NCI-H748 (cell line): Measurements from ENCODE around the gene EPX.

ENCODE experiments used
- DNase-seq: peaks from one replicate; lab custom pipeline; 2025; ENCODE audit not compliant: unreplicated experiment; lab: John Stamatoyannopoulos, UW

The EPX gene

DNA sequence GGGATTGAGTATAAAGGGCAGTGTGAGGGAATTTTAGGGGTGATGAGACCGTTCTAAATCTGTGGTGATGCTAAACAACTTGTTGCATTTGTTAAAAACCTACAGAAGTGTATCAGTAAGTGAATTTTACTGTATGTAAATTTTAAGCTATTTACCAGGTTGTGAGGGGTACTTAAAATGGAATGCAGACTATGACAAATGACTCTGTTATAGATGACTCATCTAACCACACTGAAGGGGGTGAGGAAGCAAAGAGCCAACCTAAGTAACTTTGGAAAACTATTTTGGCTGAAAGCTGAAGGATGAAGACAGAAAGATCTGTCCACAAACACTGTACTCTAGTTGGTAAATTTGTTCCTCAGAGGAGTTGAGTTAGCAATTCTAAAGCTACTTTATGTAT is 31.8 kb downstream of the EPX start:
- DNase-seq = no peak

DNA sequence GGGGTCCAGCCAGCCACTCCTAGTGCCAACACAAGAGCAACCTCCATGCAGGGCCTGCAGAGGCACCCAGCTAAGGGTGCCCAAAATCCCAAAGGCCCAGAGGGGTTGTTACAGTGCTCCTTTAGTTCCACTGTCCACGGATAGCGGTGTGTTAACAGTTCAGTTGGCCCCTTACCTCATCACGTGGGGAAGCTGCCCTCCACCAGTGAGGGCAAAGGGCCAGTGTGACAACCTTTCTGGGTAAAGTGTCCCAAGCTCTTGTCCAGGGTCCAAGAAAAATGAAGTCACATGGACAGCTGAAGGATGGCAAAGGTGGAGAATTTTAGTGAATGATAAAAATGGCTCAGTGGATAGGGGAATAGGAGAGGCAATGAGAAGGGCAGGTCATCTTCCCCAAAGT is 35.2 kb downstream of the EPX start:
- DNase-seq = no peak

DNA sequence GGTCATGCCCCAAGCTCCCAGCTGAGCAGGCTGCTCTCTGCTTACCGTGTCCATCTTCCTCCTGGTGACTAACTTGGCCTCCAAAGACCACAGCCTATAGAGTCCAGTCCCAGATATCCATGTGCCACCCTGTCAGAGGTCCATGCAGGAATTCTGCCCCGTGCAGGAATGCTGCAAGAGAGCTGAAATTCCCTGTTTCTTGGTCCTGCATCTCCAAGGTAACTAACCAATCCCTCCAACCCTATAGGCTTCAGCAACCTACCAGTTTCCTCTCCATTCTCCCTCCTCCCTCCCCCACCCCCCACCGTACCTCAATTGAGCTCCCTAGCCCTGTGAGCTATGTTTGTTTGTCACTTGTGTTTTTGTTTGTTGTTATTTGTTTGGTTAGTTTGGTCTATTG is 36.2 kb downstream of the EPX start:
- DNase-seq = no peak

- DNase-seq = no peak
These were observed 36.9 kb downstream of the EPX start for GRCh38 chr17:58229384-58229783.

DNA sequence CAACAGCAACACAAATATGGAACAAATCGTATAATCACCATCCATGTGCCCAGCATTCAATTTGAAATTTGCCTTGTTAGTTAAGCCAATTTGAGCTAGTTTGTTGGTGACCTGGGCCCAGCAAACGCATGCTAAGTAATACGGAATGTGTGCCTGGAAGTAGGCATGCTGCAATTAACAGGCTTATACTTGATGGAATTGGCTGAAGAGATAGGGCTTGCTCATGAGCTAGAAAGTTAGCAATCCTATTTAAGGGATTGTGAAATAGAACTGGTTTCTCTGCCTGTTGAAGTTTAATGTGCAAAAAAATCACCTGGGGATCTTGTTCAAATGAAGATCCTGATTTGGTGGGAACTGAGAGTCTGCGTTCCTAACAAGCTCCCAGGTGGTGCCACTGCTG is 37.4 kb downstream of the EPX start:
- no peak for DNase-seq

GRCh38 chr17:58231641-58232040 is 39.1 kb downstream of the EPX start:
- DNase-seq = no peak

DNA sequence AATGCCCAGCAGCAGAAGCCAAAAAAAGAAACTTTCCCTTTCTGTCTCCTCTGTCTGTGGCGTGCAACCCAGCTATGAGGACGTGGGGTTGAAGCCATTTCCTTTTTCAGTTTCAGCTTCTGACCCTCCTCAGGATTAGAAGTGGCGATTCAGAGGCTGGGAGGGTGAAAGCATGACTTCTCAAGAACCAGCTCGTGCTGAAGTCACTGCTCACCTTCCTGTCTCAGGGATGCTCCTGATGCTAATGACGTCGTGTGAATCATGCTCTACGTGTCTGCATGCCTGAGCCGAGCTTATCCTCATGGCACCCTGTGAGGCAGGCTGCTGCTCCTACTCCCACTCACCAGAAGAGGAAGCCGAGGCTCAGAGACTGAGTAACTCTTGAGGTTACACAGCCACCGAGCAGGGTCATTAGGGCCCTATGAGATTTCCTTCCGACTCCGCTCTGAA is 40.2 kb downstream of the EPX start:
- no peak for DNase-seq

- DNase-seq = no peak
These were observed 41.0 kb downstream of the EPX start for GRCh38 chr17:58233543-58233942.

DNA sequence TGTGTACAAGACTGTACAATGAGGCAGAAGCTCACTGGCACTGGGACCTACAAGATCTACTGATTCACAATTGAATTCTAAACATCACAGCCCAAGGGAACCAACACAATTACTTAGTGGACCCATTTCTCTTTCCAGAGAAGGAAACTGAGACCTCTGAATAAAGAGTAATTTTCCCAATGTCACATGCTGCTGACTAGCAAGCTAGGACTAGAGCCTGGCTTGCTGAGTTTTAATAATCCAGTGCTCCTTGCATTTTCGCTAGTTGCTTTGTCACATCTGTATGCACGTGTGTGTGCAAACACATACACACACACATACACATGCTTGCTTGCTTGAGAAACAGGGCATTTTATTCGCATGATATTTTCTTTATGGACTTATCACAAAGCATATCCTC is 42.0 kb downstream of the EPX start:
- no peak for DNase-seq

GRCh38 chr17:58235821-58236220 is 43.3 kb downstream of the EPX start:
- no peak for DNase-seq

DNA sequence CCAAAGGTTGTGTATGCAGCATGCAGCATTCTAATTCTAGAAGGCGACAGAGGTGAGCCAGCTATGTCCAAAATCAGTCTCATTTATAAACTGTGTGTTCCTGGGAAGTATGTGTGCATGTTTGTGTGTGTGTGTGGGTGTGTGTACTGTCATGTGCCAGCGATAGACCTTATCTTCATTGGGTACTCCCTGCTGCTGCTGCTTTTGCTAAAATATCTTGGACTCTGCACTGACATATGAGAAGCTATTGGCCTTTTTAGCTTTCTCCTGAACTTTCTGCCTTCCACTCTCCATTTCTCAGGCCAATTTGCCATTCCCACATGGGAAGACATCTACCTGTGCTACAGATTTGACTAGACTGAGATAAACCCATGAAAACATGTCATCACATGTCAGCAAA is 43.9 kb downstream of the EPX start:
- DNase-seq = no peak

- no peak for DNase-seq
These were observed 45.7 kb downstream of the EPX start, which contains the start of gene LPO for GRCh38 chr17:58238147-58238634. Gene LPO (plus strand): TSS chr17:58238584. CDS start chr17:58242980, 4,396 bp downstream.

- DNase-seq = no peak
These were observed 47.5 kb downstream of the EPX start for GRCh38 chr17:58239987-58240386.

GRCh38 chr17:58242171-58242784 is 49.8 kb downstream of the EPX start:
- no peak for DNase-seq

DNA sequence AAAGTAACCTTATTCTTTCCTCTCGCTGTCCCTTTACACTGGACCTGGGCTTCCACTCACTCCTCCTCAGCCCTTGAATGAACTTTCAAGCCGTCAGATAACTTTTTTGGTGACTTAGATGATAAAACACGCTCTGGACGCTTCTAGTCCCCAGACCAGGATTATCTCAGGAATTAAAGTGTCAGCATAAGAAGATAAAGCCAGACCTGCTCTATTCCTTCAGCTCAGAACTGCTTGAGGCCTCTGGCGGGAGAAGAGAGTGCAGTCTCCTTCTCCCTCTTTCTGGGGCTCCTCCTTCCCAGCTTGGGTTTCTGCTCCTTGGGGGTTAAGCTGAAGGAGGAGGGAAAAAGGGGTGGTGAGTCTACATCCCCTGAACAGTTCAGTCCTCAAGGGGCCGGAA is 52.4 kb downstream of the EPX start:
- DNase-seq = no peak

DNA sequence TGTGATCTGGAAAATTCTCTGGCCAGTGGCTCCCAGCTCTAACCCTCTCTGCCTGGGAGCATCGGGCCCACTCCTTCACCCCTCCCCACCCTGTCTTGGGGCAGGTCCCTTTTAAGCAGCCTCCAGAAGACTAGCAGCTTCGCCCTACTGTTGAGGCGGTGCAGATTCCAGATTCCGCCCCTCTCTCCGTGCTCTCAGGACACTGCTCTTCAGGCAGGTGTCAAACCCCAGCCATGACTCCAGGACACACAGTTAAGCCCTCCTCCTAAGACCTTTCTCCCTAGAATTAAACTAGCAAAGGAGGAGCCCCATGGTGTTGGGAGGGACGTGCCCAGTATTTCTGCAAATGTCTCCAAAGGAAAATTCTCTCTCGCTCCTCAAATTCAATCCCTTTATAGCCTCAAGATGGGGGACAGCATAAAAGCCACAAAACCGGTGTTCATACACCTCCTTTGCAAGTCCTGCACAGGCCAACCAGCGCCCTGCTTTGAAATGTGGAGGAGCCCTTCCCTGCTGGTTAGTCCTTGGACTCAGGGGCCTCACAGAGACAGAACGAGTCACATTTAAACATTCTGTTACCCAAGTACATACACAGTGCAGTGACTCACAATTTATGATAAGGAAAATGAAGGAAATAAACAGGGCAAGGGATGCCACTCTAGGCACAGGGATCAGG is 53.0 kb downstream of the EPX start:
- no peak for DNase-seq

- no peak for DNase-seq
These were observed 53.7 kb downstream of the EPX start for GRCh38 chr17:58246104-58246740.

- DNase-seq = no peak
These were observed 54.3 kb downstream of the EPX start for GRCh38 chr17:58246781-58247180.

GRCh38 chr17:58247511-58248363 is 55.2 kb downstream of the EPX start:
- DNase-seq = no peak

GRCh38 chr17:58248955-58249269 is 56.4 kb downstream of the EPX start:
- DNase-seq = no peak
